SK-N-MC (cell line): ENCODE results near the gene CEP83.

Experiments
- EZH2 ChIP-seq: fragments of 200-600 bp; sonication (generic); IDR thresholded peaks from one replicate; pipeline ENCODE4 v1.6.1; 2017; ENCODE audit warnings: antibody characterized with exemption
- POLR2AphosphoS5 ChIP-seq: IDR thresholded peaks from 2 replicates; pipeline ENCODE4 v1.6.1; 2012; ENCODE audit warnings: mild to moderate bottlenecking, low read depth, low read length, borderline replicate concordance

DNA sequence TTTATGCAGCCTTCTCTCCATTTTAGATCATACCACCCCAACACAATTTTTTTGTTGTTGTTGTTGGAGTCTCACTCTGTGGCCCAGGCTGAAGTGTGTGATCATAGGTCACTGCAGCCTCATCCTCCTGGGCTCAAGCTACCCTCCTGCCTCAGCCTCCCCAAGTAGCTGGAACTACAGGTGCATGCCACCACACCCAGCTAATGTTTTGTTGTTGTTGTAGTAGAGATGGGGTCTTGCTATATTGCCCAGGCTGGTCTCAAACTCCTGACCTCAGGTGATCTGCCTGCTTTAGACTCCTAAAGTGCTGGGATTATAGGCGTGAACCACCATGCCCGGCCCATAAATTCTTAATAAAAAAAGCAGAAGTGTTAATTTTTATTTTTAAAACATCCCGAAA is 199.7 kb downstream of the CEP83 start:
- TF ChIP-seq POLR2AphosphoS5 (no peak), EZH2 (no peak)
